Heart right ventricle (tissue), 16 donors: ENCODE results near the gene CRHR1. TPM values are rescaled to one million over a fixed set of nuclear protein-coding genes. Genes with fewer than 3 reads are reported as not detected.

Source experiments
- ATAC-seq, 8 donors: fragments of 200-7000 bp; cut with Tn5 transposase; one replicate each; pipeline ENCODE4 v1.9.1; 2020; ENCODE audit warnings: mild to moderate bottlenecking in 8 of 8, moderate library complexity in 8 of 8, moderate number of reproducible peaks in 1 of 8
- DNase-seq, 2 donors: peaks; one replicate each; pipeline ENCODE4 v3.0.0-alpha.2; 2020
- H3K27ac ChIP-seq, 10 donors: fragments of 200-600 bp; sonication (generic) in 2 of 10; one replicate each; pipeline versions ENCODE4 v1.5.0 to v1.8.0; 2020 to 2022; ENCODE audit warnings: mild to moderate bottlenecking in 3 of 10
- H3K27me3 ChIP-seq, 7 donors: fragments of 200-600 bp; one replicate each; pipeline ENCODE4 v1.8.0; 2021 to 2022; ENCODE audit warnings: mild to moderate bottlenecking in 2 of 7
- H3K36me3 ChIP-seq, 9 donors: fragments of 200-600 bp; sonication (generic) in 1 of 9; one replicate each; pipeline versions ENCODE4 v1.5.0 to v1.8.0; 2020 to 2022; ENCODE audit warnings: mild to moderate bottlenecking in 2 of 9
- H3K4me1 ChIP-seq, 9 donors: fragments of 200-600 bp; sonication (generic) in 1 of 9; one replicate each; pipeline versions ENCODE4 v1.5.0 to v1.8.0; 2020 to 2022; ENCODE audit warnings: mild to moderate bottlenecking in 4 of 9
- H3K4me3 ChIP-seq, 10 donors: fragments of 200-600 bp; sonication (generic) in 2 of 10; one replicate each; pipeline versions ENCODE4 v1.5.0 to v1.8.0; 2020 to 2022; ENCODE audit warnings: mild to moderate bottlenecking in 7 of 10, moderate library complexity in 2 of 10
- H3K9me3 ChIP-seq, 11 donors: fragments of 200-600 bp in 10 of 11; sonication (generic) in 2 of 11; one replicate each; pipeline versions ENCODE4 v1.5.0 to v1.8.0; 2013 to 2022; ENCODE audit warnings: mild to moderate bottlenecking in 2 of 11, control low read depth in 1 of 11, moderate library complexity in 1 of 11
- WGBS, 2 donors: extraction: QIAGEN DNeasy Blood & Tissue Kit; methylation state at CpG; one replicate each; pipeline ENCODE4 v1.1.7; 2013; ENCODE audit warnings: inconsistent platforms in 1 of 2; 5-methylcytosine and 5-hydroxymethylcytosine counted together
- intact Hi-C, 10 donors: fragments of 100-400 bp; cut with DNase I; formaldehyde crosslinking; loops; one replicate each; pipeline versions ENCODE4 v1.11.1 to v1.14.2; 2022
- polyA plus RNA-seq, 2 donors: library from polyadenylated mRNA; stranded (reverse); fragments of 200-250 nt; gene quantifications; one replicate each; pipeline ENCODE4 v1.2.3, GENCODE V29; 2013
- total RNA-seq, 10 donors: library from RNA; stranded (reverse); fragmentation: NEBNext Ultra II Directional in 3 of 10; extraction: Animal tissue kit (Norgen Biotek cat#: 25700) in 3 of 10; gene quantifications; one replicate each; pipeline versions ENCODE4 v1.2.1 to v1.2.4, GENCODE V29; 2021 to 2023
- TF ChIP-seq, protein P1 (sequence below), 9 donors: fragments of 200-600 bp; sonication (generic) in 2 of 9; IDR thresholded peaks; one replicate each; pipeline versions ENCODE4 v1.5.0 to v1.8.0; 2021 to 2022; ENCODE audit warnings: antibody characterized with exemption in 9 of 9, mild to moderate bottlenecking in 5 of 9, moderate library complexity in 1 of 9
- donor health status: Arrhythmogenic right ventricular cardiomyopathy.
- donor health status: ischemic (EF 13 %, LVEDD 7.1; RV severe dilation, severe dysfunction).
- donor health status: healthy with polysubstance abuse.
- donor health status: DM: no; HTN: yes; CAD: no.
- donor health status: DM: no; HTN: no; CAD: no.
- donor health status: ischemic (EF 25% LVEDD 6.9; RV normal size, moderate dysfunction).
- donor health status: ischemic (EF 25% LVEDD 5.7; RV mildly dilated, moderate dysfunction).
- donor health status: healthy.
- donor health status: DM: yes; HTN: yes; CAD: no.
- donor health status: Ischemic cardiomyopathy.
- donor health status: ischemic (EF 35%, LVEDD 5.7; RV mildly dilated, moderate dysfunction).
- donor health status: nonischemic (EF 11% LVEDD 7.7; RV severe dilation, severe dysfunction).
- donor health status: DM: yes; HTN: yes; CAD: no.
- donor health status: PGD.
- donor health status: ischemic (EF 29% LVEDD 5.4; RV normal size, mild dysfunction).
- donor health status: nonischemic (EF 23%, LVEDD 6.1; RV moderate dilation, normal function).

The CRHR1 gene
- total and polyA plus RNA-seq, 12 donors, result 0.30 to 0.63 TPM; not detected in 10

DNA sequence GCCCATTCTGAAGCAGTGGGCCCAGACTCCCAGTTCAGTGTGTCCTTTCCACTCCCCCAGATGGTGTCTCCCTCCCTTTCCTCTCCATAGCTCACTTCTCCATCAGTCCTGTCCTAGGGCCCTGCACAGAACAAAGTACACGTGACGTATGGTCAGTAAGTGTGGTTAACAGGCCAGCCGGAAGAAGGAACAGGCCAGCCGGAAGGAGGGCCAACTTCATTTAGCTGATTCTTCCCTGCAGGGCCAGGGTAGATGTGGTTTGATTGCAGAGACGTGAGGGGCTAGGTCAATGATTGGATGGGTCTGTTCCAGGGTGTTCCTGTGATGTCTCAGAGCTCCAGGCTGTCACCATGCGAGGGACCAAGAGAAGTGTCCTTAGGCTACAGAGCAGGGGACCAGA, 31.6 kb downstream of the CRHR1 start:
- DNase-seq, result no peak
- H3K4me1 ChIP-seq, result peaks cover 0 to 5% (median 0%) of the 10 kb centered on the region in 9 donors
- no peak overlapping the region for H3K4me3 ChIP-seq
- WGBS, 2 donors, result 85 to 87% methylated on average over 6 of the region's 6 CpGs
- ATAC-seq, result no peak
- H3K27ac ChIP-seq, result no peak overlapping the region
- H3K36me3 ChIP-seq, result no peaks in the 10 kb centered on the region
- TF ChIP-seq, protein P1, sequence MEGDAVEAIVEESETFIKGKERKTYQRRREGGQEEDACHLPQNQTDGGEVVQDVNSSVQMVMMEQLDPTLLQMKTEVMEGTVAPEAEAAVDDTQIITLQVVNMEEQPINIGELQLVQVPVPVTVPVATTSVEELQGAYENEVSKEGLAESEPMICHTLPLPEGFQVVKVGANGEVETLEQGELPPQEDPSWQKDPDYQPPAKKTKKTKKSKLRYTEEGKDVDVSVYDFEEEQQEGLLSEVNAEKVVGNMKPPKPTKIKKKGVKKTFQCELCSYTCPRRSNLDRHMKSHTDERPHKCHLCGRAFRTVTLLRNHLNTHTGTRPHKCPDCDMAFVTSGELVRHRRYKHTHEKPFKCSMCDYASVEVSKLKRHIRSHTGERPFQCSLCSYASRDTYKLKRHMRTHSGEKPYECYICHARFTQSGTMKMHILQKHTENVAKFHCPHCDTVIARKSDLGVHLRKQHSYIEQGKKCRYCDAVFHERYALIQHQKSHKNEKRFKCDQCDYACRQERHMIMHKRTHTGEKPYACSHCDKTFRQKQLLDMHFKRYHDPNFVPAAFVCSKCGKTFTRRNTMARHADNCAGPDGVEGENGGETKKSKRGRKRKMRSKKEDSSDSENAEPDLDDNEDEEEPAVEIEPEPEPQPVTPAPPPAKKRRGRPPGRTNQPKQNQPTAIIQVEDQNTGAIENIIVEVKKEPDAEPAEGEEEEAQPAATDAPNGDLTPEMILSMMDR (IDR thresholded peaks at IDR 0.05), result no peak
- intact Hi-C loops, result no loop called here
- no peaks in the 10 kb centered on the region for H3K9me3 ChIP-seq
- H3K27me3 ChIP-seq, result peaks cover 0 to 14% (median 10%) of the 10 kb centered on the region in 7 donors

DNA sequence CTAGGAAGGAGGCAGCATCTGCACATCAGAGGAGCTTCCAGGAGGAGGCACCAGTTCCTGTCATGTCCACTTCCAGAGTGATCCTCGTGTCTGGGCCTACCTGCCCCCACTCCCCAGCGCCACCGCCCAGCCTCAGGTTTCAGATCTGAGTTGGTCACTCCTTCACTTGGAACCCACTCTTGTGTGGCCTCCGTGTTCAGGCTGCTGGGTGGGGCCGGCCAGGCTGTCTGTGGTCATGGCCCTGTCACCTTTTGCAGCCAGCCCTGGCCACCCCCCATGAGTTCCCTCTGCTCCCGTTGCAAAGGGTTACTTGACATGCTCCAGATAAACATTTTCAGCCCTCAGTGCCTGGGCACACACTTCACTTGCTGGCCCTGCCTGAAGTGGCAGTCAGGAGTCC, 33.9 kb downstream of the CRHR1 start:
- DNase-seq (no peak), ATAC-seq (no peak)
- H3K4me1 ChIP-seq, result peaks cover 0 to 5% (median 0%) of the 10 kb centered on the region in 9 donors
- H3K4me3 ChIP-seq, result no peak overlapping the region
- H3K27me3 ChIP-seq, result peaks cover 0 to 10% (median 4%) of the 10 kb centered on the region in 7 donors
- no peaks in the 10 kb centered on the region for H3K36me3 ChIP-seq
- intact Hi-C loops, result no loop called here
- H3K9me3 ChIP-seq, result no peaks in the 10 kb centered on the region
- 62 to 67% methylated on average over 6 of the region's 6 CpGs for WGBS, 2 donors
- TF ChIP-seq, protein P1 (IDR thresholded peaks at IDR 0.05), result no peak
- no peak overlapping the region for H3K27ac ChIP-seq

DNA sequence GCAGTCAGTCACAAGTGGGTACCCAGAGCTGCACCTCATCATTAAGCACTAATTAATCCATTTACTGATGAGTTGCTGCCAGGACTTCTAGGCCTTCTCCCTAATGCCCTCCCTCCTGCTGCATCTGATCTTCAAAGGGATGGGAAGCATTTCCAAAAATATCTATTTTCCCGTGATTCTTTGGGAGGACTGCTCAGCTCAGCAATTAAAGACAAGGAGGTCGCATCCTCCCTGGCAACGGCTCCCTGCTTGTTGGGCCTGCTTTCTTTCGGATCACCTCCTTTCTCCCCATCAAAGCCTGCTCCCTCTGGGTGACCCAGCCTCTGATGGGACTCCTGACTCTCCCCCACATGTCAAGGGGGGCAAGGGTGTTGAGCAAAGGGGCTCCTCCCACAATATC, 34.6 kb downstream of the CRHR1 start:
- Histone ChIP-seq H3K27me3 (peaks cover 0 to 16% (median 2%) of the 10 kb centered on the region in 7 donors), H3K4me1 (peaks cover 0 to 5% (median 0%) of the 10 kb centered on the region in 9 donors), H3K9me3 (no peaks in the 10 kb centered on the region), H3K36me3 (no peaks in the 10 kb centered on the region), H3K4me3 (no peak overlapping the region), H3K27ac (no peak overlapping the region)
- TF ChIP-seq, protein P1 (IDR thresholded peaks at IDR 0.05), result no peak
- intact Hi-C loops, result no loop called here
- DNase-seq (no peak), ATAC-seq (no peak)
- 55 to 64% methylated on average over 4 of the region's 4 CpGs for WGBS, 2 donors

DNA sequence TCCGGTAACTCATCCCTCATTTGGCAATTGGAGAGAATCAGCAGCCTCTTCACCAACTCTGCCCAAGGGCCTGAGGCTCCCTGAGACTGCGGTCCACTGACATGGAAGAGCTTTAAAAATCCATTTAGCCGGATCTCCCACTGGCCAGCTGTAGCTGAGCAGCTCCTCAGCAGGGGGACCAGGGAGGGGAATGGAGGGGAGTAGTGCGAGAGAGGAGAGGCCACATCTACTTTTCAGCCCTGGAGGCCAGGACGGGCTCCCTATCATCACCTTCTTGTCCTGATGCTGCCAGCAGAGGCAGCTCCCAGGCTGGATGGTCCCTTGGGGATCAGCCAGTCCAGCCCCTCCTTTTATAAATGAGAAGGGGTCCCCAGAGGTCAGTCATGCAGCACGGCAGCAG, 35.5 kb downstream of the CRHR1 start:
- intact Hi-C loops, result loop anchor here in 1 of 10 donors (10.0 kb wide), 1 partner anchor 95 kb away; no protein-coding TSS in a partner anchor
- TF ChIP-seq, protein P1 (IDR thresholded peaks at IDR 0.05), result no peak

More for the DNA sequence above, 35.5 kb downstream of the CRHR1 start:
- no peak overlapping the region for H3K27ac ChIP-seq
- WGBS, 2 donors, result 65 to 67% methylated on average over 6 of the region's 6 CpGs
- H3K4me1 ChIP-seq, result peaks cover 0 to 3% (median 0%) of the 10 kb centered on the region in 9 donors
- no peak for ATAC-seq
- no peaks in the 10 kb centered on the region for H3K36me3 ChIP-seq
- H3K9me3 ChIP-seq, result no peaks in the 10 kb centered on the region
- H3K27me3 ChIP-seq, result peaks cover 0 to 26% (median 4%) of the 10 kb centered on the region in 7 donors
- no peak overlapping the region for H3K4me3 ChIP-seq
- no peak for DNase-seq
